Activated CD8-positive, alpha-beta memory T cell treated with anti-CD3 and anti-CD28 coated beads for 36 hours (primary cell): ENCODE measurements around the gene USP2. TPM values are rescaled to one million over a fixed set of nuclear protein-coding genes. Genes with fewer than 3 reads are reported as not detected.

Experiments
- CTCF ChIA-PET: fragments of 350-600 bp; sonication (Branson Sonifier 250); formaldehyde crosslinking; loops from one replicate; lab custom pipeline; 2021; ENCODE audit warnings: antibody characterized with exemption; lab: Charles Lee
- POLR2A ChIA-PET: fragments of 350-600 bp; sonication (Branson Sonifier 250); formaldehyde crosslinking; loops from one replicate; lab custom pipeline; 2021; ENCODE audit warnings: antibody characterized with exemption; lab: Charles Lee
- total RNA-seq, 2 experiments: library from RNA; stranded (reverse); gene quantifications; one replicate each; pipeline ENCODE4 v1.2.3, GENCODE V29; 2021

Gene USP2
- total RNA-seq, 2 experiments from 2014 or later, result 0.44 to 1.1 TPM

- CTCF ChIA-PET, result interaction anchor here (0.6 to 11.0 kb wide), 10 partner anchors 11 to 272 kb away, joined by 3 to 122 read pairs (median 4); partner anchors contain the start of gene VPS11
- POLR2A ChIA-PET, result no interaction called here
These were observed 41.7 kb downstream of the USP2 start for GRCh38 chr11:119339589-119340334.

- ChIA-PET CTCF (interaction anchor here (0.8 to 11.0 kb wide), 16 partner anchors 10 to 175 kb away, joined by 3 to 122 read pairs (median 4); partner anchors contain the start of genes MCAM, NLRX1 and USP2), POLR2A (interaction anchor here (0.6 to 0.8 kb wide), 2 partner anchors 12 to 265 kb away, joined by 4 to 9 read pairs; no protein-coding TSS in a partner anchor)
These were observed 42.4 kb downstream of the USP2 start for GRCh38 chr11:119338965-119339588.

GRCh38 chr11:119338318-119338890 is 43.1 kb downstream of the USP2 start:
- ChIA-PET CTCF (interaction anchor here (0.6 to 11.0 kb wide), 22 partner anchors 9 to 184 kb away, joined by 3 to 122 read pairs (median 4); partner anchors contain the start of genes MCAM, NLRX1 and USP2), POLR2A (interaction anchor here (0.6 to 1.0 kb wide), 4 partner anchors 12 to 547 kb away, joined by 4 to 9 read pairs (median 6); partner anchors contain the start of gene DDX6)

- CTCF ChIA-PET, result interaction anchor here (0.6 to 11.0 kb wide), 21 partner anchors 8 to 1599 kb away, joined by 3 to 122 read pairs (median 4); partner anchors contain the start of genes MCAM, NLRX1 and USP2
- POLR2A ChIA-PET, result interaction anchor here (0.9 to 1.0 kb wide), 2 partner anchors 130 to 547 kb away, joined by 4 to 8 read pairs; partner anchors contain the start of gene DDX6
These were observed 43.7 kb downstream of the USP2 start for GRCh38 chr11:119337581-119338317.

- ChIA-PET POLR2A (no interaction called here), CTCF (interaction anchor here (0.9 to 11.0 kb wide), 5 partner anchors 12 to 138 kb away, joined by 3 to 122 read pairs (median 8); no protein-coding TSS in a partner anchor)
These were observed 44.6 kb downstream of the USP2 start for GRCh38 chr11:119336744-119337469.

GRCh38 chr11:119335655-119336543 is 45.6 kb downstream of the USP2 start:
- POLR2A ChIA-PET, result no interaction called here
- CTCF ChIA-PET, result interaction anchor here (3.0 to 11.0 kb wide), 2 partner anchors 11 to 20 kb away, joined by 9 to 122 read pairs; no protein-coding TSS in a partner anchor

GRCh38 chr11:119335091-119335654 is 46.3 kb downstream of the USP2 start:
- ChIA-PET CTCF (interaction anchor here (3.0 to 11.0 kb wide), 2 partner anchors 11 to 21 kb away, joined by 9 to 122 read pairs; no protein-coding TSS in a partner anchor), POLR2A (no interaction called here)

- ChIA-PET CTCF (interaction anchor here (1.0 to 11.0 kb wide), 3 partner anchors 10 to 22 kb away, joined by 3 to 122 read pairs (median 9); no protein-coding TSS in a partner anchor), POLR2A (no interaction called here)
These were observed 47.1 kb downstream of the USP2 start, which contains the start of gene RNF26 for GRCh38 chr11:119334174-119334930. TSS of gene RNF26 (plus strand) at chr11:119334527. CDS start at chr11:119335123, 596 bp downstream.

- CTCF ChIA-PET, result interaction anchor here (11.0 kb wide), 1 partner anchor 8 kb away, joined by 122 read pairs; no protein-coding TSS in a partner anchor
- POLR2A ChIA-PET, result no interaction called here
These were observed 49.3 kb downstream of the USP2 start for GRCh38 chr11:119332111-119332765.

- POLR2A ChIA-PET, result no interaction called here
- CTCF ChIA-PET, result no interaction called here
These were observed 51.3 kb downstream of the USP2 start for GRCh38 chr11:119330237-119330636.

GRCh38 chr11:119329320-119329719 is 52.2 kb downstream of the USP2 start:
- POLR2A ChIA-PET, result no interaction called here

GRCh38 chr11:119324189-119324588 is 57.3 kb downstream of the USP2 start:
- CTCF ChIA-PET, result interaction anchor here (0.7 to 8.6 kb wide), 20 partner anchors 9 to 257 kb away, joined by 3 to 122 read pairs (median 4); partner anchors contain the start of genes C1QTNF5, CBL, RNF26 and USP2
- POLR2A ChIA-PET, result interaction anchor here (0.5 to 0.6 kb wide), 2 partner anchors 525 to 964 kb away, joined by 3 to 6 read pairs; no protein-coding TSS in a partner anchor

More at GRCh38 chr11:119329320-119329719, 52.2 kb downstream of the USP2 start:
- CTCF ChIA-PET, result interaction anchor here (0.7 kb wide), 1 partner anchor 9 kb away, joined by 3 read pairs; no protein-coding TSS in a partner anchor

GRCh38 chr11:119323532-119324033 is 57.9 kb downstream of the USP2 start:
- POLR2A ChIA-PET, result no interaction called here
- CTCF ChIA-PET, result interaction anchor here (0.6 to 8.6 kb wide), 25 partner anchors 8 to 300 kb away, joined by 3 to 122 read pairs (median 4); partner anchors contain the start of genes C1QTNF5, CBL, RNF26 and USP2

GRCh38 chr11:119322921-119323531 is 58.5 kb downstream of the USP2 start:
- ChIA-PET POLR2A (no interaction called here), CTCF (interaction anchor here (0.6 to 8.6 kb wide), 20 partner anchors 12 to 312 kb away, joined by 3 to 122 read pairs (median 4); partner anchors contain the start of genes C1QTNF5, CBL, RNF26 and USP2)
